HG03439 (cell line): ENCODE results near the gene SYNE4.

Experiments
- ATAC-seq: cut with Tn5 transposase; IDR thresholded peaks from one replicate; pipeline ENCODE4 v1.9.1; 2021; ENCODE audit warnings: mild to moderate bottlenecking, moderate library complexity; ENCODE audit not compliant: unreplicated experiment

Gene SYNE4

GRCh38 chr19:36026091-36026876 lies 17.7 kb upstream of the SYNE4 start:
- no peak for ATAC-seq

GRCh38 chr19:36025541-36025940 lies 16.9 kb upstream of the SYNE4 start:
- ATAC-seq: no peak

GRCh38 chr19:36023432-36023831 lies 14.8 kb upstream of the SYNE4 start:
- no peak for ATAC-seq

GRCh38 chr19:36019061-36019670 lies 10.6 kb upstream of the SYNE4 start:
- ATAC-seq: no peak

- ATAC-seq: peak; percentile 96
These were observed 5.7 kb upstream of the SYNE4 start, which contains the start of gene ALKBH6 for GRCh38 chr19:36014012-36014924. ALKBH6 (minus strand) TSS chr19:36014213; CDS start chr19:36013397, 816 bp downstream.

- no peak for ATAC-seq
These were observed 4.8 kb upstream of the SYNE4 start for GRCh38 chr19:36013280-36014011.

- no peak for ATAC-seq
These were observed 1.8 kb upstream of the SYNE4 start for GRCh38 chr19:36010402-36010801.

- ATAC-seq: no peak
These were observed 1.2 kb upstream of the SYNE4 start for GRCh38 chr19:36009633-36010379.

GRCh38 chr19:36009220-36009619 lies 607 bp upstream of the SYNE4 start:
- ATAC-seq: no peak

GRCh38 chr19:36006955-36007354 lies 1.7 kb downstream of the SYNE4 start:
- ATAC-seq: no peak

- ATAC-seq: no peak
These were observed 5.3 kb downstream of the SYNE4 start for GRCh38 chr19:36003284-36003683.

- ATAC-seq: no peak
These were observed 7.0 kb downstream of the SYNE4 start for GRCh38 chr19:36001605-36002004.

GRCh38 chr19:35996777-35997176 lies 11.8 kb downstream of the SYNE4 start:
- ATAC-seq: no peak

GRCh38 chr19:35995048-35995993 lies 13.3 kb downstream of the SYNE4 start, which contains the start of gene SDHAF1:
SDHAF1 (plus strand) TSS chr19:35995188; CDS start chr19:35995275, 87 bp downstream.
- peak; percentile 80 for ATAC-seq

GRCh38 chr19:35993923-35994598 lies 14.6 kb downstream of the SYNE4 start:
- no peak for ATAC-seq

GRCh38 chr19:35992907-35993765 lies 15.5 kb downstream of the SYNE4 start:
- ATAC-seq: no peak

- no peak for ATAC-seq
These were observed 16.7 kb downstream of the SYNE4 start for GRCh38 chr19:35991731-35992450.
